GM12891 (cell line): ENCODE results near the gene RAB3C.

Experiments
- PAX5 ChIP-seq: IDR thresholded peaks from 2 replicates; pipeline ENCODE4 v1.6.1; 2011; ENCODE audit warnings: low read length, moderate library complexity, mild to moderate bottlenecking; ENCODE audit not compliant: insufficient read depth, severe bottlenecking
- POLR2A ChIP-seq: IDR thresholded peaks from 2 replicates; pipeline ENCODE4 v1.6.1; 2011; ENCODE audit warnings: low read depth, low read length, control low read depth
- POLR2AphosphoS5 ChIP-seq: IDR thresholded peaks from 2 replicates; pipeline ENCODE4 v1.6.1; 2011; ENCODE audit warnings: low read depth, low read length, control low read depth
- POU2F2 ChIP-seq: IDR thresholded peaks from 2 replicates; pipeline ENCODE4 v1.6.1; 2011; ENCODE audit warnings: low read depth, mild to moderate bottlenecking, control low read depth, low read length, moderate library complexity
- SPI1 ChIP-seq: IDR thresholded peaks from 2 replicates; pipeline ENCODE4 v1.6.1; 2011; ENCODE audit warnings: low read depth, low read length, control low read depth
- TAF1 ChIP-seq: IDR thresholded peaks from 2 replicates; pipeline ENCODE4 v1.6.1; 2011; ENCODE audit warnings: low read depth, low read length, control low read depth

GRCh38 chr5:58699762-58700118 is 116.9 kb downstream of the RAB3C start:
- no peak for TF ChIP-seq POLR2A
- no peak for TF ChIP-seq TAF1
- no peak for TF ChIP-seq POLR2AphosphoS5
- TF ChIP-seq POU2F2, result no peak
- no peak for TF ChIP-seq SPI1
- no peak for TF ChIP-seq PAX5
